ENCODE measurements around the gene CCDC136. TPM values are rescaled to one million over a fixed set of nuclear protein-coding genes. Genes with fewer than 3 reads are reported as not detected.

Gene CCDC136
- total and polyA plus RNA-seq, 2 experiments from 2014 or later, result 27.1 to 55.7 TPM

- DNase-seq (ENCODE audit: low spot score) (no peak), ATAC-seq (no peak)
- Histone ChIP-seq H3K36me3 (ENCODE audit: insufficient read depth) (peaks cover 11% of the 10 kb centered on the region), H3K4me2 (no peak within 1 kb of the TSS), H3F3A (replicated peaks; ENCODE audit: low read depth) (0 out of 2 replicates have a peak, but pooled peaks cover 3% of the 10 kb centered on the region), H2AFZ (no peak within 1 kb of the TSS), H3K4me1 (ENCODE audit: insufficient read depth) (no peaks in the 10 kb centered on the region), H3K79me2 (replicated peaks; ENCODE audit: insufficient read depth) (no peaks in the 10 kb centered on the region), H3K27ac (ENCODE audit: low read depth) (no peak within 1 kb of the TSS), H3K9me2 (ENCODE audit: insufficient read depth) (no peaks in the 10 kb centered on the region), H3K27me3 (ENCODE audit: insufficient read depth) (no peaks in the 10 kb centered on the region), H3K4me3 (no peak within 1 kb of the TSS), H4K20me1 (replicated peaks; ENCODE audit: insufficient read depth) (0 out of 2 replicates have a peak, but pooled peaks cover 4% of the 10 kb centered on the region)
- no peak for TF ChIP-seq ZNF331 (CRISPR knock-in tag; IDR thresholded peaks at IDR 0.05; ENCODE audit: low read depth)
- TF ChIP-seq STAT1 (IDR thresholded peaks at IDR 0.05; ENCODE audit: unreplicated experiment), result no peak
- no peak for TF ChIP-seq POLR2AphosphoS5 (IDR thresholded peaks at IDR 0.05; ENCODE audit: low read depth)
- TF ChIP-seq ZNF462 (CRISPR knock-in tag; IDR thresholded peaks at IDR 0.05), result no peak
- Mint-ChIP-seq H3K4me1 (no peaks in the 10 kb centered on the region; the same call in 2 of the 3 replicates), H3K4me3 (no peak within 1 kb of the TSS), H3K27me3 (ENCODE audit: insufficient read depth, low read depth, poor library complexity) (peaks cover 2% of the 10 kb centered on the region), H3K27ac (no peak within 1 kb of the TSS), H3K36me3 (ENCODE audit: low read depth) (peaks cover 31% of the 10 kb centered on the region), H3K9me3 (peaks cover 21% of the 10 kb centered on the region)
Observed at GRCh38 chr7:128775744-128776474, 15.9 kb upstream of the CCDC136 start, which contains the start of gene OPN1SW. OPN1SW (minus strand) TSS chr7:128775794; CDS start chr7:128775781, 13 bp downstream.

All from GM23338 (cell line).